Natural killer cell (primary cell): ENCODE data around the gene PALM. TPM values are rescaled to one million over a fixed set of nuclear protein-coding genes. Genes with fewer than 3 reads are reported as not detected.

Experiments used
- ATAC-seq, 3 donors: fragments of 150-1000 bp in 2 of 3; fragments of 200-7000 bp in 1 of 3; cut with Tn5 transposase; 1 replicate in 1 of 3; 2 replicates in 2 of 3; pipeline ENCODE4 v1.10.0; 2021; ENCODE audit warnings: mild to moderate bottlenecking in 2 of 3, moderate library complexity in 2 of 3
- DNase-seq, 2 donors: peaks; one replicate each; pipeline versions ENCODE4 v3.0.0 to v3.0.0-alpha.2; 2013 to 2021; ENCODE audit warnings: mixed read lengths in 1 of 2
- H3K27ac ChIP-seq: one replicate; pipeline ENCODE4 v1.5.1; 2013; ENCODE audit warnings: mild to moderate bottlenecking, low read length
- H3K27me3 ChIP-seq: one replicate; pipeline ENCODE4 v1.6.1; 2013; ENCODE audit warnings: low read length; ENCODE audit not compliant: control insufficient read depth, insufficient read depth
- H3K36me3 ChIP-seq: one replicate; pipeline ENCODE4 v1.6.1; 2013; ENCODE audit warnings: low read length; ENCODE audit not compliant: control insufficient read depth, insufficient read depth
- H3K4me1 ChIP-seq: one replicate; pipeline ENCODE4 v1.6.1; 2013; ENCODE audit warnings: low read length; ENCODE audit not compliant: control insufficient read depth, insufficient read depth
- H3K4me3 ChIP-seq: one replicate; pipeline ENCODE4 v1.5.1; 2013; ENCODE audit warnings: low read length
- H3K9me3 ChIP-seq: one replicate; pipeline ENCODE4 v1.6.1; 2013; ENCODE audit warnings: low read length; ENCODE audit not compliant: control insufficient read depth, insufficient read depth
- H3K27ac Mint-ChIP-seq, 2 donors: one replicate each; pipeline ENCODE4 v1.8.0; 2022; ENCODE audit warnings: mild to moderate bottlenecking in 2 of 2, mixed read lengths in 2 of 2, moderate library complexity in 1 of 2
- H3K27me3 Mint-ChIP-seq, 2 donors: one replicate each; pipeline ENCODE4 v1.8.0; 2022; ENCODE audit warnings: low read depth in 2 of 2, mixed read lengths in 2 of 2
- H3K36me3 Mint-ChIP-seq: one replicate; pipeline ENCODE4 v1.8.0; 2022; ENCODE audit warnings: mixed read lengths
- H3K4me1 Mint-ChIP-seq, 2 donors: one replicate each; pipeline ENCODE4 v1.8.0; 2022; ENCODE audit warnings: mixed read lengths in 2 of 2
- H3K4me3 Mint-ChIP-seq: one replicate; pipeline ENCODE4 v1.8.0; 2022; ENCODE audit warnings: mild to moderate bottlenecking, moderate library complexity, mixed read lengths
- H3K9me3 Mint-ChIP-seq, 2 donors: one replicate each; pipeline ENCODE4 v1.8.0; 2022; ENCODE audit warnings: mixed read lengths in 2 of 2
- CTCF ChIP-seq: fragments of 200-600 bp; IDR thresholded peaks from one replicate; pipeline ENCODE4 v1.8.0; 2022; ENCODE audit warnings: antibody characterized with exemption
- WGBS: methylation state at CpG from one replicate; pipeline ENCODE4 v1.1.7; 2013; ENCODE audit warnings: missing lambda C conversion rate; ENCODE audit not compliant: insufficient coverage; 5-methylcytosine and 5-hydroxymethylcytosine counted together
- intact Hi-C: fragments of 100-400 bp; cut with micrococcal nuclease; formaldehyde crosslinking; loops from one replicate; pipeline ENCODE4 v1.14.2; 2022
- total RNA-seq, 4 donors: library from RNA; stranded (reverse); fragments of 120-200 nt in 1 of 4; gene quantifications; one replicate each; pipeline versions ENCODE4 v1.2.3 to v1.2.4, GENCODE V29; 2013 to 2022

PALM gene
- total RNA-seq: 1 to 10 TPM in 1 of 3 donors, under 1 TPM in 1, not detected in 1; 0.59 to 1.0 TPM
- total RNA-seq (2013): 0.18 TPM

- DNase-seq (peak in 1 of 2 donors; percentile 28), ATAC-seq (no peak)
- Mint-ChIP-seq H3K4me3 (no peak within 1 kb of the TSS), H3K9me3 (no peaks in the 10 kb centered on the region), H3K36me3 (no peaks in the 10 kb centered on the region), H3K27ac (no peak within 1 kb of the TSS), H3K27me3 (peaks cover 9 to 12% of the 10 kb centered on the region in 2 donors), H3K4me1 (peaks cover 0 to 4% of the 10 kb centered on the region in 2 donors)
- H3K36me3 ChIP-seq: no peaks in the 10 kb centered on the region
- H3K9me3 ChIP-seq: no peaks in the 10 kb centered on the region
- H3K27me3 ChIP-seq: peaks cover 12% of the 10 kb centered on the region
- no peak for TF ChIP-seq CTCF
- 32% methylated on average over 36 of the region's 93 CpGs for WGBS
- intact Hi-C loops: no loop called here
- H3K4me1 ChIP-seq: peaks cover 14% of the 10 kb centered on the region
- no peak within 1 kb of the TSS for H3K4me3 ChIP-seq
- H3K27ac ChIP-seq: no peak within 1 kb of the TSS
Measured at GRCh38 chr19:708154-709143, at the start of gene PALM. Gene PALM, plus strand, starts transcription at chr19:708935. Its CDS starts 212 bp downstream, at chr19:709147.

DNA sequence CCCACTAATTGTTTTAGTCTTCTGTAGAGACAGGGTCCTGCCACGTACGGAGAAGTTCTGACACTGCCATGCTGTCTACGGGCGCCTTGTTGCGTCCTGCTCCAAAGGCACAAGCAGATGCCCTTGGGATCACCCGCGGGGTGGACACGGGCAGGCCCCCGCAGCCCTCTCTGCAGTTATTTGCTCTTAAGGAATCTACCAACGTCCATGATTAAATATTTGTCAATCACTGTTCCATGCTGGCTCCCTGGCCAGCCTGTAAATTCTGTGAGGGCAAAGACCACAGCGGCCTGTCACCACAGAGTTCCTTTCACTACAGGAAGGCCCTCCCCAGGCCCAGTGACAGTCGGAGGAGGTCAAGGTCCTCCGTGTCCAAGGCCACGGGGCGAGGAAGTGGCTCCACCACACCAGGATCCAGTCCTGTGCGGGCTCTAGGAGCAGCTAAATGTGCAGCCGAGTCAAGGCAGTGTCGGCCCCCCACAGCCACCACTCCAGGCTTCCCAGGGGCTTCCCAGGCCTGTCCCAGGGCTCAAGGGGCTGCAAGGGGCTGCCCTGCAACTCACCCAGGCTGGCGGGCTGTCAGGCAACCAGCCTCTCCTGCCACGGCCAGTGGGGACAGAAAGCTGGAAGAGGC is 47.8 kb upstream of the PALM start:
- no peaks in the 10 kb centered on the region for H3K36me3 Mint-ChIP-seq
- ATAC-seq: no peak
- no peaks in the 10 kb centered on the region for H3K27me3 Mint-ChIP-seq
- H3K9me3 ChIP-seq: no peaks in the 10 kb centered on the region
- TF ChIP-seq CTCF: no peak
- intact Hi-C loops: loop anchor here (5.0 kb wide), 4 partner anchors 41 to 149 kb away; partner anchors contain the start of genes BSG and PTBP1
- H3K4me3 Mint-ChIP-seq: peak overlapping the region; percentile 96
- peak overlapping the region; percentile 99 for H3K27ac ChIP-seq
- H3K4me1 Mint-ChIP-seq: peaks cover 52 to 72% of the 10 kb centered on the region in 2 donors
- peaks cover 81% of the 10 kb centered on the region for H3K4me1 ChIP-seq
- H3K9me3 Mint-ChIP-seq: no peaks in the 10 kb centered on the region
- 13% methylated on average over 20 of the region's 20 CpGs for WGBS
- peak overlapping the region; percentile 96 for H3K4me3 ChIP-seq
- H3K27me3 ChIP-seq: no peaks in the 10 kb centered on the region
- DNase-seq: peak in 1 of 2 donors; percentile 36
- H3K27ac Mint-ChIP-seq: peak overlapping the region; percentile 98
- H3K36me3 ChIP-seq: peaks cover 22% of the 10 kb centered on the region

DNA sequence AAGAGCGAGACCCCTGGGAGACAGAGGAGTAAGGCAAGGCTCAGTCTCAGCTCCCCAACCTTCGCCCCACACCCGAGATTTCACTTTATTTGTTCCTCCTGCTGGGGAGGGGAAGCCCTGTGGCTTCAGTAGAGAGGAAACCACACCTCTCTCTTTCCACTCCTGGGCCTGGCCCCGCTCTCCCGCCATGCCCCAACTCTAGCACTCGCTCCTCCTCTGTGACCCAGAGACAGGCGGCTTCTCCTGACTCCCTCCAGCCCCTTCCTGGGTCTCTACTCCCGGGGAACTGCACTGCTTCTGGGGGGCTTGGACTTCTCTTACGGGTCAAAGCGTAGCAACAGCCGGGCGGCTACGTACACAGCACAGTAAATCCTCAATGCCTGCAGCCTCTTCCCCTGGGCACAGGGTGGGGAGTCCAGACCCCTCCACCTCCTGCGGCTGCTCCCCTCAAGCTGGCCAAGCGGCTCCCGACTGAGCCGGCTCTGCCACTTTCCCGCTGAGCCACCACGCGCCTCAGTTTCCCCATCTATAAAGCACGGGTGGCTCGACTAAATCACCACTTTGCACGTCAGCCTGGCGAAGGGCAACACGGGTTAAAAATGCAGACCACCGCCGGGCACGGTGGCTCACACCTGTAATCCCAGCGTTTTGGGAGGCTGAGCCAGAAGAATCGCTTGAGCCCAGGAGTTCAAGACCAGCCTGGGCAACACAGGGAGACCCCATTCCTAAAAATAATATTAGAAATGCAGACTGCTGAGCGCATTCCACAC is 47.1 kb upstream of the PALM start:
- DNase-seq (peak; percentile 60 to 85), ATAC-seq (peak; percentile 15 to 28 (median 25))
- Histone ChIP-seq H3K4me1 (peaks cover 74% of the 10 kb centered on the region), H3K27me3 (no peaks in the 10 kb centered on the region), H3K27ac (peak overlapping the region; percentile 99), H3K4me3 (peak overlapping the region; percentile 96), H3K9me3 (no peaks in the 10 kb centered on the region), H3K36me3 (peaks cover 18% of the 10 kb centered on the region)
- no peak for TF ChIP-seq CTCF
- H3K36me3 Mint-ChIP-seq: no peaks in the 10 kb centered on the region
- peaks cover 45 to 66% of the 10 kb centered on the region in 2 donors for H3K4me1 Mint-ChIP-seq
- under 1% methylated on average over 30 of the region's 31 CpGs for WGBS
- H3K9me3 Mint-ChIP-seq: no peaks in the 10 kb centered on the region
- H3K4me3 Mint-ChIP-seq: peak overlapping the region; percentile 96
- H3K27ac Mint-ChIP-seq: peak overlapping the region; percentile 98
- intact Hi-C loops: loop anchor here (5.0 kb wide), 4 partner anchors 41 to 149 kb away; partner anchors contain the start of genes BSG and PTBP1
- H3K27me3 Mint-ChIP-seq: no peaks in the 10 kb centered on the region
